ENCODE data around the gene ACKR2.

- no peak for TF ChIP-seq CTCF (IDR thresholded peaks at IDR 0.05; ENCODE audit: low read depth, low read length, poor library complexity, severe bottlenecking)
- no peak for TF ChIP-seq EZH2phosphoT487 (IDR thresholded peaks at IDR 0.05; ENCODE audit: borderline replicate concordance, low read length)
These were observed 27.2 kb downstream of the ACKR2 start for GRCh38 chr3:42836150-42837123.

Data from DOHH2 (cell line).